Activated CD8-positive, alpha-beta memory T cell treated with anti-CD3 and anti-CD28 coated beads, Interleukin-2, amount 50 U/mL, for 1 hour (primary cell): ENCODE results near the gene TMCC2.
A peak's percentile ranks its signal among the peaks of the same experiment; 100 is the strongest.
"Not testable (repeated sequence)": the region's sequence is repeated elsewhere in the genome, so short reads cannot be mapped to it uniquely, and the experiment has no call there.

Experiments
- DNase-seq: peaks from one replicate; pipeline ENCODE4 v3.0.0-alpha.2; 2020; ENCODE audit errors: extremely low read depth

The TMCC2 gene

DNA sequence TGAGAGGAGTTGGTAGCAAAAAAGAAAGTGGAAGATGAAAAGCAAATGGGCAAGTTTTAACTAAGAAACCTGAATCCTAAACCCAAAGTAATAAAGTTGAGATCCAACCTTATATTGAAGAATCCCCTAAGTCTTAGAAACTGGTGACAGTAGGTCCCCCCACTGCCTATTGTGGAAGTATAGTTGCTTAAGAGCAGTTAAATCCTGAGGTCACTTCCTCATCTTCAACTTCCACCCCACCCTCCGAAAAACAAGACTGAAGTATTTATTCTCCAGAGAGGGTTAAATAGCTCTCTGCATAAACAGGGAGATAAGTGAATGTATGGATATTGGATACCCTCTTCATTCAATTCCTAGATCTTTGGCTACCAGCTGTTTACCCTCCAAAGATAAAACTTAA lies 13.0 kb upstream of the TMCC2 start:
- DNase-seq = no peak

DNA sequence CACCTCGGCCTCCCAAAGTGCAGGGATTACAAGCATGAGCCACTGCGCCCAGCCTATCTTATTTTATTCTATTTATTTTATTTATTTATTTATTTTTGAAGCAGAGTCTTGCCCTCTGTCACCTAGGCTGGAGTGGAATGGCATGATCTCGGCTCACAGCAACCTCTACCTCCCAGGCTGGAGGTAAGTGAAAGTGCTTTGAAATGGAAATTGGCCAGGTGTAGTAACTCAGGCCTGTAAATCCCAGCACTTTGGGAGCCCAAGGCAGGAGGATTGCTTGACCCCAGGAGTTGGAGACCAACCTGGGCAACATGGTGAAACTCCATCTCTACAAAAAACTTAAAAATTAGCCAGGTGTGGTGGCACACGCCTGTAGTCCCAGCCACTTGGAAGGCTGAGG lies 11.2 kb upstream of the TMCC2 start:
- DNase-seq = no peak

DNA sequence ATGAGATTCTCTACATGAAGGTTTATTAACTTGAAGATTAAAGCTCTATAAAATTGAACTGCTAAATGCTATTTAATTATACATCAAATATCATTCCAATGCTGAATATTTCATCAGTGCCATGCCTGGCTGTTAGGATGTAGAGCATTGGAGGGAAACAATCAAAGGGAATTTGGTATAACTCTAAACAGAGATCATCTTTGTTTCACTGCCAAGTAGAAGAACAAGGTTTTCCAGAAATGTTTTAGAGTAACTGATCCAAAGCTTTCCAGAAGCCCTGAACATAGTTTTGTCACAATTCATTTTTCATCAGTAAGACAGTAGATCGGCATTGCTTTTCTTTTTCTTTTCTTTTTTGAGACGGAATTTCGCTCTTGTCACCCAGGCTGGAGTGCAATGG lies 10.3 kb upstream of the TMCC2 start:
- DNase-seq = no peak

DNA sequence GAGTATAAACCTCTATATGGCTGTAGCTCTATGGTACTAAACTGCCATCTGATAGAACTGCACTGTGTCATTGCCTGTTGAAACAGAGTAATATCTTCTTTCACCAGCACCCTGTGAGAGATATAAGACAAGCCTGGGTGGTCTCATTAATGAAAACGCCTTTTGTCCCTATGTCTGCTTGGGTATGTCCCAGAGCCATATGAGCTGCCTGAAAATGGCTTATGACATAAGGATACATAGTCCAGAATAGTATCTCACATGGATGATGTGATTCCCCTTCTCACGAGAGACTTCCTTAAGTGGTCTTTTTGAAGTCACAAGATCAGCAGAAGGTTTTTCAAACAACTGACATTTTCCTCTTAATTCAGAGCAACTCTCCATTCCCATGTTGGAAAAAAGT lies 7.3 kb upstream of the TMCC2 start:
- no peak for DNase-seq

DNA sequence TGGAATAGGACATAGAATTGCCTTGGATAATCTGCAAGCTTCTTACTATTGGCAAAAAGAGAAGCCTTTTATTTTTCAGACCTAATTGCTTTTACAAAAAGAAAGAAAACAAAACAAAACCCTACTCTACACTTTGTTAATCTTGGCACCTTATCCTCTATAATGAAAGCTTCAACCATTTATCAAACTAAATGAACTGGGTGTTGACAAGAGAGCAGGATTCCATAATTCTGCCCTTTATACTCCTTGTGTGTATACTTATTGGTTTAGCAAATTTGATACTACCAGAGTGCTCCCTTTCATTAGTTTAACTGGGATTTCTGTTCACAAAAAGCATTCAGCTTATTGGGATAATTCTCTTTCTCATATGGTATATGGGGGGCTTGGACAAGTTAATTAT lies 3.0 kb upstream of the TMCC2 start:
- DNase-seq = no peak

DNA sequence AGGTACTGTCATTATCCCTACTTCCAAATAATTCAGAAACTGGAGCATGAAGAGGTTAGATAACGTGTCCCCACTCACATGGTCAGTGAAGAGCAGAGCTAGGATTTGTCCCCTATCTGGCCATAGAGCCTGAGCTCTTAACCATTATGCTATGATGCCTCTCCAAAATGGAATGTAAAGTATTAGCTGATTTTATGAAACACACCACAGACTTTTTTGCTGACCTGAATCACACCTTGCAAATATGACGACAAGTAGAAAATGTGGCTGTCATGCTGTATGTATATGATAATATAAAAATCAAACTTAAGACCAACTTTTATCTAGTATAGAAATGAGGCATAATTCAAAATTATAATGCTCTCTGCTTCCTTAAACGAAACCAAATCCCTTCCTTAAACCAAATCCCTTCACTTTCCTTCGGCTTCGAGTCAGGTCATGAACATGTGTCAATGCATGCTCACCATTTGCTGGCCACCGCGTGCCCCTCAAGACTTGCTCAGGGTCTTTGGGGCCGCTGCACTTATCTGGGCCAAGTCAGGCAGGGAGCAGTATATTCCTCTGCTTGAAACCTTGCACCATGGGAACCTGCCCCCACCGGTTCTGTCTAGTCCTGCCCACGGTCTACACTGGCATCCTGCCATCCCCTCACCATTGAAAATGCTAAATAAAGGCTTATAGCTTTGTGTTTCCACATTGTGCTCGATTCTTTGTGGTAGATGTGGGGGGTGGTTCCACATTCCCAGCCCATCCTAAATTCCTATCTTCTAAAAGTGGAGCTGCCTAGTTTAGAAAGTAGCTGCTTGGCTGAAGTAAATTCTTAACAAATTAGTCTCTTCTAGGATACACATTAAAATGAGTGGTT lies 1.6 kb upstream of the TMCC2 start:
- DNase-seq = no peak

DNA sequence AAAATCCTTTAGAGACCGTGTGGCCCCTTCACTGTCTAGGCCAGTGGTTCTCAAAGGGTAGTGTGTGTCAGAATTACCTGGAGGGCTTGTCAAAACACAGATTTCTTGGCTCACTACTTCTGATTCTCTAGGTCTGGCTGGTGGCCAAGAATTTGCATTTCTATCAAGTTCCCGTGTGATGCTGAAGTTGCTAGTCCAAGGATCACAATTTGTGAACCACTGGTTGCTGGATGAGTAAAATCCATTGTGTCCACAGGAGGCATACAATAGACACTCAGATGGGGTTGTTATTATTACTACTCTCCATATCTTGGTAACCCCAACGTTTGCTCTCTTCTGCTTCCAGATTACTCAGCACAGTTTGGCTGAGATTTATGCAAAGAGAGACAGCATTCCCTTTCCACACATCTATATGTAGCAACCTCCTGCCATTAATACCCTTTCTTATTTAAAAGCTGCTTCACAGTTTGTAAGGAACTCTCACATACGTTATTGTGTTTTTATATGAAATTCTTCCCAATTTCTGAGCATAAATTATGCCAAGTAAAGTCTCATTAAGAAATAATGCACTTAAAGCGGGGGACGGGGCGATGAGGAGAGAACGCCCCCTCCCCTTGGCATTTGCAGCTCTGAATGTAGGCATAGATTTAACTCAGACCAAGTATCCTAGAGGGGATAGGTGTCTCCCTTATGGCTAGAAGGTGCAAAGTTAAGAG lies 720 bp upstream of the TMCC2 start:
- no peak for DNase-seq

DNA sequence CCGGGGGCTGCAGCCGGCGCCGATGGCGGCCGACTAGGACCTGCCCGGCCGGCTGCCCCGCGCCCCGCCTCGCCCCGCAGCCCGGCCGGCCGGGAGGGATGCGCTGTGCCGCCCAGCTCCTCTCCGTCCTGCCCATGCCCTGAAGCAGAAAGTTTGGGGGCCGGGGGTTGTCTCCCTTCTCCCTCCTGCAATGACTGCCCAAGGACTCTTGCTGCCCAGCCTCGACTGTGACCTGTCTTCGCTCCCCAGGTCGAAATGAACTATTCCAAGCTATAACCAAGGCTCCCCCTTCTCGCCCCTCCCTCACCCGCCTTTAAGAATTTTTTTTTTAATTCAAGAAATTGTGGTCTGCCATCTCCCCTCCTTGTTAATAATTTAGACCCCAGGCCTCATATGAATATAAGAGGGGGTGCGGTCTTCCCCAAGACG lies 361 bp downstream of the TMCC2 start:
- no peak for DNase-seq

DNA sequence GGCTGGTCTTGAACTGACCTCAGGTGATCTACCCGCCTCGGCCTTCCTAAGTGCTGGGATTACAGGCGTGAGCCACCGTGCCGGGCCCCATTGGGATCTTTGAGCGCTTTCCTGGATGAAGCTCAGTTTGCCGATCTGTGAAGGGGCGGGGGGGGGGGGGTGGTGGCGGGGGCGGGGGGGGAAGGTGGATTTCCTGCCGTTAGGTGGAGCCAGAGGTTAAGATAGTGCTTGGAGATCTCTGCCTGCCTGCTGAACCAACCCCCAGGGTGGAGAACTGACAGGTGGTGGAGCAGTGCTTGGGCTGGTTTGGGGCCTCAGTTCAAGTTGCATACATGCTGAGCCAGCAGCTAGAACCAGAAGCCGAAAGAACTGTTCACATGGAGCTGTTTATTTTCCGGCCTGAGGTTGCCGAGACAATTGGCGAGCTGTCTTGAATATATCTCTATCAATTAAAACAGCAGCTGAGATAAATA lies 1.7 kb downstream of the TMCC2 start:
- DNase-seq = peak; percentile 44

DNA sequence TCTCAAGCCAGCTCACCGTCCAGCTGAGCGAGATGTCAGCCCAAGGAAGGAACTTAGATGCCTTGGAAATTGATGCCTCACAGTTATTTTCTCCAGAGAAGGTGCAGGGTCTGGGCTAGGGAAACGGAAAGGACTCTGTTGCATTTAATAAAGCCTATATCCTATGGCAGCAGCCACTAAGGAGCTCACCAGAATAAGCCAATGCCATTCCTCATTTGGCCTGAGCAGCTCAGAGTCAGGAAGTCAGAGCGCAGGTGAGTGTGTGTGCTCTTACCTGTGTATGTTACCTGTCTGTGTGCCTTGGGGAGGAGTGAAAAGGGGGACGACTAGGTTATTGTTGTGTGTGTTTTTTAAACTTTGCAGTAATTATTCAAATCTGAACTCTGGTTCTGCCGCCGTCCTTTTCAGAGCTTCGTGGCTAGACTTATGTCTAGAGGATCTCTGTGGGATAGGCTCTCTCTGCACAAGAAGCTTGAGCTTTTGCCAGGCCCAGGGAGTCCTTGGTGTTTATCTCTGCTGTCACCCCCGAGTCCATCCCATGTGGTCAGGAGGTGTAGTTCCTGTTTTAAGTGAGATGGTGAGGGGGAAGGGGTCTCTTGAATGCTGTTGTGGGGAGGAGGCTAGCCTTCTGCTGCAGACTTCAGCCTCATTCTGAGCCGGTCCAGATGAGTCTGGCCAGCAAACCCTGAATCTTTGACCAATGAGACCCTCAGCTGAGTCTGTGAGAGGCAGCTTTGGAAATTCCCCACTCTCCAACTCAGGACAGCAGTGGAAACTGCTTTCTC lies 2.4 kb downstream of the TMCC2 start:
- no peak for DNase-seq

DNA sequence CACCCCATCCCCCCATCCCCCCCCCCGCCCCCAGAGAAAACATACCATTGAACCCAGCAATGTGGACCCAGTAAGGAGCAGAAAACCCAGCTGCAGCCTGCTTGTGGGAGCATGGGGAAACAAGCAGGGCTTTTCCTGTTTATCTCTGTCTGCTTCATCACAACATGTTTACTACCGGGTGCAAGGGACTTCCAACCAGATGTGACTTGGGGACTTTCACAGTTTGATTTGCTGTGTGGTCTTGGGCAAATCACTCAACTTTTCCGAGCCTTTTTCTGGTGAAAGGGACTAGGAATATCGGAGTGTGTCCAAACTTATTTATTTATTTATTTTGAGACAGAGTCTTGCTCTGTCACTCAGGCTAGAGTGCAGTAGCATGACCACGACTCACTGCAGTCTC lies 3.2 kb downstream of the TMCC2 start:
- DNase-seq = no peak

DNA sequence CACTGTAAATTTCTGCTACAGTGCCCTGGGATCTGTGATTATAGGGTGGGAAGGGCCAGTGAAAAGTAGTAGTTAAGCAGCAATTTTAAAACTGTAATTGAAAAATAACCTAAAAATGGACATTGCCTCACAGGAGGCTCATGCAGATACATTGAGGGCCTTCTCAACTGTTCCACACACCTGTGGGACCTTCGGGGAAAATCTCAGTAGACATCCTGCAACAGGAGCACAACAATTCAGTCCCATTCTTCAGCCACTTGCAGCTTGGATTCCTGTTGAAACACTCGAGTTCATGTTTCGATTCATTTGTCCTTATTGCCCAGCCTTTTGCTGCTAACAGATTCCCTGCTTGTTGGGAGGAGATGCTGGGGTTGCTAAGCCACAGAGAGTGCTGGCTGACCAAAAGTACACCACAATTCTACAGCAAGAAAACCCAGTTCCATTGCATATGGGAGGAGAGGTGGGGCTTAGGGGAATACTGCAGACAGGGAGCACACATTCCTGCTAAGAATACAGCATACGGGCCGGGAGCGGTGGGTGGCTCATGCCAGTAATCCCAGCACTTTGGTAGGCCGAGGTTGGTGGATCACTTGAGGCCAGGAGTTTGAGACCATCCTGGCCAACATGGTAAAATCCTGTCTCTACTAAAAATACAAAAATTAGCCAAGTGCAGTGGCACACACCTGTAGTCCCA lies 4.5 kb downstream of the TMCC2 start:
- no peak for DNase-seq

DNA sequence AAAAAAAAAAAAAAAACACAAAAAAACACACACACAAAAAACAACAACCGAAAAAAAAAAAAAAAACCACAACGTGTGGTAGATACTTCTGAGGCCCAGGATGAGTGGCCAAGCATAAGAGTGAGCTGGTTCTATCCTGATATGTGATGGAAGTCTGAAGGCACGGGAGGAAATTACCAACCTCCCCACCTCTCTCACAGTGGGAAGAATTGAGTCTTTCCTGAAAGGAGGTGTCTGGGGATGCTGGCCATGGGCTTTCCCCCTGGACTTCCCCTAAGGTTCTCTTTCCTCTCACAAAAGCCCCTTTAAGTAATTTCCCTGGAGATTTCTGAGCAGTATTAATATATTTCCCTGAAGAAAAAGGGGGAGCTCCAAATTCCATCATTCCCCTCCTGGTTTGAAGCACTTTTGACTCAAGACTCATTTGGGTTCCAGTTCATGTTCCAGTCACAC lies 5.2 kb downstream of the TMCC2 start:
- DNase-seq = no peak

DNA sequence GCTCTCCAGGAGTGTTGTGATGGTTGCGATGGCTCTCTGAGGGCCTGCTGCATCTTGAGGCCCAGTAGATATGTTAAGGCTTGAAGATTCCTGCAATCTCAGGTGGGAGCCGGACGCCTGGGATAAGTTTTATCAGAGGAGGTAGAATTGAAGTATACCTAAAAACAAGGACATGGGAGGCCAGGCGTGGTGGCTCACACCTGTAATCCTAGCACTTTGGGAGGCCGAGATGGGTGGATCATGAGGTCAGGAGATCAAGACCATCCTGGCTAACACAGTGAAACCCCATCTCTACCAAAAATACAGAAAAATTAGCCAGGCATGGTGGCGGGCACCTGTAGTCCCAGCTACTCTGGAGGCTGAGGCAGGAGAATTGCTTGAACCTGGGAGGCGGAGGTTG lies 6.2 kb downstream of the TMCC2 start:
- DNase-seq = not testable (repeated sequence)

DNA sequence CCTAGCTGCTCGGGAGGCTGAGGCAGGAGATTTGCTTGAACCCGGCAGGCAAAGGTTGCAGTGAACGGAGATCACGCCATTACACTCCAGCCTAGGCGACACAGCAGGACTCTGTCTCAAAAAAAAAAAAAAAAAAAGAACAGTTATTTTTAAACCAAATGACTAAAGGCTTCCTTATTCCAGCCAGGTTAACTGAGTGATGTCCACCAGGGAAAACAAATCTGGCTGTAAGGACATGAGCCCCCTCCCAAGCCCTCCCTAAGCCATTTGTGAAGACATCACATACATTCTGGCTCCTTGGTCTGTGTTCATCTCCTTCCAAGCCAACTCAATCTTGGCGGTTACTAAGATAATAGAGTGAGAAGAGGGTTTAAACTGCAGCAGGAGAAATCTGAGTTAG lies 8.2 kb downstream of the TMCC2 start:
- no peak for DNase-seq

DNA sequence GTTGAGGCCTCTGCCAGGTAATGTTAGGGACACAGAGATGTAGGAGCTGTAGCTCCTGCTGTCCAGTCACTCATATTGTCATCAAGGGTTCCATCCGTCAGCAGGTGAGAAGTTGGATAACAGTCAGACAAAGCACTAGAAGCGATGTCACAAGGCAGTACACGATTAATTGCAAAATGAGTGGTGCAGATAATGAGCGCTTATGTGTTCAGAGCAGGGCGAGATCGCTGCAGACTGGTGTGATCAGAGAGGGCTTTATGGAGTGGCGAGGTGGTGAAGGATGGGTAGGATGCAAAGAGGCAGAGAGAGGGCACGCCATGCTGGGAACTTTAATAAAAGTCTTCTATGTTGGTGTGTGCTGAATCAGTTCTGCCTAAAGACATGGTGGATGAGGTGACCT lies 8.8 kb downstream of the TMCC2 start:
- no peak for DNase-seq

DNA sequence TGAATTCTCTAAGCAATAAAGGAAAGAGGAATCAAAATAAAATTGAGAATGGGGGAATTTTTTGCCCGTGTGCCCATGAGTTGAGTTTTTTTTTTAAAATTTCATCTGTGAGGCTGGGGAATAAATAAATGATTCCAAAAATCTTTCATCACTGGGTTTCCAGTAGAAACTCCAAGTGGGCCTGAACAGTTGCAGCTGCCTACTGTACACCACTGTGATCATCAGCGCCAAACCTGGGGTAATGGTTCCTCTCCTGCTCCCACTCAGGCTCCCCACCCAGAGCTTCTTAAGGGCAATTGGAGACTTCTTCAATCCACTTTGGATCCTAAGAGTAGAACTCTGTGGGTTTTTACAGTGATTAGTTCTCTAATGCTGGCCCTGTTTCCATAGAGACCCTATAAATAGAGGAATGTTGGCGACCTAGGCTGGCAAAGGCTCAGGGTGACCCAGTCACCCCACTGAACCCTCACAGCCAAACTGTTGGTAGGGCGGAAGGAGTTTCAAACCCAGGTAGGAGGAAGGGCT lies 9.3 kb downstream of the TMCC2 start:
- no peak for DNase-seq

DNA sequence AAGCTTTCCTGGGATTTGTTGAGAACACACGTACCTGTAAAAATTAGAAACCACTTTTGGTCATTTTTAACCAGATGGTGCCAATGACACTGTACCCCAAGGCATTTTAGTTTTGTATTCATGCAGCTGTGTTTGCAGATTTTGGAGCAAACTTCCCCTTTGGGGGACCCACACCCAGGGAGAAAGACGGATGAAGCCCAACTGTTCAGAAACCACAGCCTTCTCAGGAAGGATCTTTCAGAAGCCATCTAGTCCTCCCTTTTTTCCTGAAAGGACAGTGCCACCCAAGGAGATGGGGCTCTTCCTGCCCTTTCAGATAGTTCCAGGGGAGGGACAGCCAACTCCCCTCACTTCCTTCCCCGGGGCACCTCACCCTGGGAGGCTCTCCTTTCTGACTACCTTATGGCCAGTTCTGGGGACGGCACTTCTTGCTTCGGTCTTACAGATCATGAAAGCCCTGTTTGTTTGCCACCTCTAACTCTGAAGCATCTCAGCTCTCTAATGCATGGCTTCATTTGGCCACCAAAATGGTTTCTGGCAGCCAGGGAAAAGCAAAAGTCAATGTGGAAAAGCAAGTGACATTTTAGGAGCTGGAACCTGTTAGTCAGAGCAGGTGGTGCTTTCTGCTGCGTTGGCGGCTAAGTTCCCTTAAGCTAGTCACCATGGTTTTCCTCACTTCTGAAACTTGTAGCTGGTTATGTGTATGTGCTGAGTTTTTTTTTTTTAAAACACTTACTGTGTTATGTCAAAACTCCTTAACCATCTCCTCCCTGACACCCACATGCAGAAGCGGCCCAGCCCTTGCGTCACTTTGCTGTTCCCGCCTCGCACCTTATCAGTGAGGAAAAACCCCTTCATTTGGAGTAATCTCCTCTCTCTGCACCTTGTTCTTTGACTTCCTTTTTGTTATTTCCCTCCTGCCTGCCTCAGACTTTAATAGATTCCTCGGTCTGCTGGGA lies 10.1 kb downstream of the TMCC2 start:
- DNase-seq = no peak

DNA sequence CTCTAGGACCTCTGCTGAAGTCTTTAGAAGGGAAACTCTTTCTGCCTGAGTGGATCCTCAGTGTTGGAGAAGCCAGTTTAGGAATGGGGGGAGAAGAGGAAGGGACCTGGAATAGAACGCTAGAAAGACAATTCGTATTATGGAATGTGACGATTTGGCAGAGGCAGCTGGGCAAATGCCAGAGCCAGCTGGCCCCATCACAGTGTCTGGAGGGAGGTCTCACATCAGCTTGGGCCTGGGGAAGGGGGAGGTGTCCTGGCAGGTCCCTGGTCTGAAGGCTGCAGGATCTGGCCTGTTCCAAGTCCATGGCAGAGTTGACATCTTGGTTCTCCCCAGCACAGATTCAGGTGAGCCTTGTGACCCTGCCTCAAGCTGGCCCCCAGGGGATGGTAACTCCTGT lies 11.3 kb downstream of the TMCC2 start:
- DNase-seq = no peak

DNA sequence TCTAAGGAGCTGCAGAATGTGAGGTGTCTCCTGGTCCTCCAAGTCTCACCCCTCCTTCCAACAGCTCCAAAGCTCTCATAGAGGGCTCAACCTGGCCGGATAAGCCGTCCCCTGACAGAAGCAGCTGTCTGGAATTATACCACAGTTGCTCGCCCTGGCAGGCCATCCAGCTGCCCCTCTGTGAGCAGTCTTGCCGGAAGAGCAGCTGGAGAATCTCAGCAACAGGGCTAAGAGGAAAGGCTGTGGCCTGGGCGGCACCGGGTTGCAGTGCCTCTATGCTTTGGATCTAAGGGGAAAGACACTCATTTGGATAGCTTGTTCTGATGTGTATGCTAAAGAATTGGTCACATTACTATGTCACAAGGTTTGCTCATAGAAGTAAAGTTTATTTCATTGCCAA lies 12.4 kb downstream of the TMCC2 start:
- no peak for DNase-seq
